Kidney glomerular epithelial cell (primary cell): ENCODE measurements around the gene HFE.
A peak's percentile ranks its signal among the peaks of the same experiment; 100 is the strongest.
"Not testable (repeated sequence)": the region's sequence is repeated elsewhere in the genome, so short reads cannot be mapped to it uniquely, and the experiment has no call there.

Experiments
- DNase-seq: peaks from one replicate; lab custom pipeline; 2025; lab: John Stamatoyannopoulos, UW

HFE gene

GRCh38 chr6:26109772-26110171, 22.5 kb downstream of the HFE start:
- DNase-seq: no peak

GRCh38 chr6:26113570-26113969, 26.3 kb downstream of the HFE start:
- no peak for DNase-seq

DNA sequence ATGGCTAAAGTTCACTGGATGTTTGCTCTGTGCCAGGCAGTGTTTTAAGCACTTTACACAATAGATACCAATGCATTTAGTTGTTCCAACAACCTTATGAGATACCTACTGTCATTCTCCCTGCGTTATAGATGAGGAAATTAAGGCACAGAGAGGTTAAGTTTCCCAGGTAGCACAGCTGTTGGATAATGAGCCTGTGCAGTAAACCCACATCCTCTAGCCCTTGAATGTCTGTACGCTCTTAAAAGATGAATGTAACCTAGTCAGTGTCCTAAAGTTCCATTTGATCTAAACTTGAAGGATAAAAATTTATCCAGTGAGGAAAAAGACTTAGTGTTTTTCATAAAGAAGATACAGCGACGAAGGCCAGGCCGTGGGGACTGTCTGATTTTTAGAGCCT, 28.0 kb downstream of the HFE start:
- no peak for DNase-seq

DNA sequence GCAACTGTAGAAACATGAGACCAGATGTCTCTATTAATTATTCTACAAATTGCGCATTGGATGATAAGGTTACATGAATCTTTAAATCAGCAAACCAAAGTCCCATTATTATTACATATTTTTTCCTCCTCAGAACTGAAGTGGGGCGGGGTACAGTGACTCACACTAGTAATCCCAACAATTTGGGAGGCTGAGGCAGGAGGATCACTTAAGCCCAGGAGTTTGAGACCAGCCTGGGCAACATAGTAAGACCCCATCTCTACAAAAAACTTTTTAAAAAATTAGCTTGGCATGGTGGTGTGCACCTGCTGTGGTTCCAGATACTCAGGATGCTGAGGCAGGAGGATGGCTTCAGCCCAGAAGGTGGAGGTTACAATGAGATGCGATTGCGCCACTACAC, 29.0 kb downstream of the HFE start:
- no peak for DNase-seq

GRCh38 chr6:26118999-26119398, 31.8 kb downstream of the HFE start:
- DNase-seq: peak; percentile 81

GRCh38 chr6:26120115-26120514, 32.9 kb downstream of the HFE start:
- DNase-seq: not testable (repeated sequence)

GRCh38 chr6:26120807-26121140, 33.5 kb downstream of the HFE start:
- no peak for DNase-seq

DNA sequence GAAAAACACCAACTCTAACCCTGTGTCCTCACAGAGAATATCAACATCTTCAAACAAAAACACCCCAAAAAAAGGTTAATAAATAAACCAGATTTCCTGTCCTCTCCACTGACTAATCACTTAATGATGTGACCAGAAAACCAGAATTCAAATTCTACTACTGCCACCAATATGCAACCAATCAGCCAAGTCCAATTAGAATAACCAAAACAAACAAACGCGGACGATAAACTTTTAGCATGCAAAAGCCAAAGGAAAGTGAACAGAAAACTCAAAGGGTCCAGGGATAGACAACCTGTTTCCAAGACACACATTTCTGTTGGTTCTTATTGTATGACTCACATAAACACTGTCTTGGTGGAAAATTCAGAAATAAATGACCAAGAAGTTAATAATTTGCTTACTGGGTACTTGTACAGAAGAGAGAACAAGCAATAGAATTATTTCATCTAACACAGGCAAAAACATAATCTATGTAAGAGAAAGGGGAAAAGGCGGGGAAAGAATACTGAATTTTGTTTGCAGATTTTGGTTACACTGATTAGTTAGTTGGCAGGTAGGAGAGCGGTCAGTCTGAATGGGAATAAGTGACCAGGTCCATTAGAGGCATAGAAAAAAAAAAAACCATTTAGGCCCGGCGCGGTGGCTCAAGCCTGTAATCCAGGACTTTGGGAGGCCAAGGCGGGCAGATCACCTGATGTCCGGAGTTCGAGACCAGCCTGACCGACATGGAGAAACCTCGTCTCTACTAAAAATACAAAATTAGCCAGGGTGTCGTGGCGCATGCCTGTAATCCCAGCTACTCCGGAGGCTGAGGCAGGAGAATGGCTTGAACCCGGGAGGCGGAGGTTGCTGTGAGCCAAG, 34.1 kb downstream of the HFE start:
- peak; percentile 99 for DNase-seq

- DNase-seq: no peak
Observed at GRCh38 chr6:26122005-26122388, 34.8 kb downstream of the HFE start.

GRCh38 chr6:26122402-26122792, 35.2 kb downstream of the HFE start:
- no peak for DNase-seq

- peak; percentile 99 for DNase-seq
Observed at GRCh38 chr6:26122793-26123674, 35.8 kb downstream of the HFE start.

DNA sequence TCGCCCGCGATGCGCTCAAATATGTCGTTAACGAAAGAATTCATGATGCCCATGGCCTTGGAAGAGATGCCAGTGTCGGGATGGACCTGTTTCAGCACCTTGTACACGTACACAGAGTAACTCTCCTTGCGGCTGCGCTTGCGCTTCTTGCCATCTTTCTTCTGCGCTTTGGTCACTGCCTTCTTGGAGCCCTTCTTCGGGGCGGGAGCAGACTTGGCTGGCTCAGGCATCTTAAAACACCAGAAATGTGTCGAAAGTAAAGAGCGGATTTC, 36.4 kb downstream of the HFE start:
- no peak for DNase-seq

DNA sequence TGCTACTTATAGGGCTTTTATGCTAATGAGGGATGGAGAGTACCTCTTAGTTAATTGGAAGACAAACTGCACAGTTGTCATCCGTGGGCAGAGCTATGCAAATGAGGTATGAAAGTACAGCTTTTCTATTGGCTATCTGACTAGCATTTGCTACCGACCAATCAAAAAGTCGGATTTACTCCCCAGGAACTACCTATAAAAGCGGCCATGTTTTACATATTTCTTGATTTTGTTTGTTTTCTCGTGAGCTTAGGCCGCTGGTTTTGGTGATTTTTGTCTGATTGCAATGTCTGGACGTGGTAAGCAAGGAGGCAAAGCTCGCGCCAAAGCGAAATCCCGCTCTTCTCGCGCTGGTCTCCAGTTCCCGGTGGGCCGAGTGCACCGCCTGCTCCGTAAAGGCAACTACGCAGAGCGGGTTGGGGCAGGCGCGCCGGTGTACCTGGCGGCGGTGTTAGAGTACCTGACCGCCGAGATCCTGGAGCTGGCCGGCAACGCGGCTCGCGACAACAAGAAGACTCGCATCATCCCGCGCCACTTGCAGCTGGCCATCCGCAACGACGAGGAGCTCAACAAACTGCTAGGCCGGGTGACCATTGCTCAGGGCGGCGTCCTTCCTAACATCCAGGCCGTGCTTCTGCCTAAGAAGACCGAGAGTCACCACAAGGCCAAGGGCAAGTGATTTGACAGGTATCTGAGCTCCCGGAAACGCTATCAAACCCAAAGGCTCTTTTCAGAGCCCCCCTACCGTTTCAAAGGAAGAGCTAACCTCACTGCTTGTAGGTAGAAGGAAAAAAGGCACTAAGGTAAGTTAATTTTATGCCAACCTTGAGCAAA, 36.9 kb downstream of the HFE start:
- peak; percentile 99 for DNase-seq

- DNase-seq: peak; percentile 14
Observed at GRCh38 chr6:26124781-26125685, 37.8 kb downstream of the HFE start.

DNA sequence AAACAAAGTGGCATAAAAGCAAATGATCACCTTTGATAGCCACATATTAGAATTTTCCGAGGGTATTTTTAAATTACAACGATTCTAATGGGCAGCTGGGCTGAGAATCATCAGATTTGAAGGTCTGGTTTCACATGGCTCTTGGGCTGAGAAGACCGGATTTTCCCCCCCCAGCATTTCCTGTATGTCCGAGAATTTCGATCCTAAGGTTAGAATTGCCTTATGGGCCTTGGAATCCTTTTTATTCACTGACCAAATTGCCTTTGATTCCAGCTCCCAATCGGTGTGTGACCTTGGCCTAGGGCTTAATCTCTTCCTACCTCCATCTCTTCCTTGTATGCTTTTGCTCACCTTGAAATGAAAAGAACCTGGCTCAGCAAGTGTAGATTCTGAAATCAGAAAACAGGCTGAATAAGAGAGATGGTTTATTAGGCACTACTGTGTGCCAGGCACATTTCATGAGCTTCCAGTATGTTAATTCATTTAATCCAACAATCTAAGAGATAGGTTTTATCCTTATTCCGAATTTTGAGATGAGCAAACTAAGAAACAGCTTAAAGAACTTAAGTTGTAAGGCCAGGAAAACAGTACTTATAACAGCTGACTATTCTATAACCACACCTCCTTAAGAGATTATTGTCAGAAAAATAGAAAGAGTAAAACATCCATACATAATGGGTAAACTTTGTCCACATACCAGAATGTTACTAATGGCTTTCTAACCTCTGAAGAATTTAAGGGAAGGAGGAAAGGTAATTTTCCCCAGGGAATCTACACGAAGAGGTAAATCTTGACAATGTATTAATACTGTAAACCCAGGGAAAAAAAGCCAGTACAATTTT, 39.4 kb downstream of the HFE start:
- no peak for DNase-seq

GRCh38 chr6:26128013-26128771, 41.0 kb downstream of the HFE start:
- no peak for DNase-seq

DNA sequence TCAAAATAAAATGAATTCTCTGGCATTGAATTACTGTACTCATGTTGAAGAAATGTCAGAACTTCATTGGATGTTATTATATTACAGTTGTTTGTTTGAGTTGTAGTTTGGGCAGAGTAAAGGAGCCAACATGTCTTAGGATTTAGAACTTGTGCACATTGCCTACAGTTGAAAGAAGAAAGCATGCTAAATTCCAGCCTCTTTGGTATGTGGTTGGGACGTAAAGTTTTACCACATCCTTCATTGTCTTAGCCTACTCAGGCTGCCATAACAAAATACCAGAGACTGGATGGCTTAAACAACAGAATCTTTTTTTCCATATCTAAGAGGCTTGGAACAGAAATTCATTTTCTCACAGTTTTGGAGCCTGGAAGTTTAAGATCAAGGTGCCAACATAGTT, 42.4 kb downstream of the HFE start:
- DNase-seq: no peak

GRCh38 chr6:26130581-26131249, 43.5 kb downstream of the HFE start:
- DNase-seq: no peak

GRCh38 chr6:26131618-26132017, 44.4 kb downstream of the HFE start:
- no peak for DNase-seq
